AG09309 (cell line): ENCODE measurements around the gene SELENOV.

Experiments
- DNase-seq: peaks from one replicate; pipeline ENCODE4 v3.0.0-alpha.2; 2010; ENCODE audit warnings: low read depth
- H3K4me3 ChIP-seq: 2 replicates; pipeline ENCODE4 v1.5.1; 2011; ENCODE audit warnings: mild to moderate bottlenecking, low read depth, low read length, moderate library complexity; ENCODE audit not compliant: control insufficient read depth
- CTCF ChIP-seq: IDR thresholded peaks from 2 replicates; pipeline ENCODE4 v1.5.1; 2011; ENCODE audit warnings: mild to moderate bottlenecking, low read depth, low read length, inconsistent platforms; ENCODE audit not compliant: insufficient read depth, control insufficient read depth; ENCODE audit errors: missing control alignments

SELENOV gene

GRCh38 chr19:39480337-39481228, 34.4 kb upstream of the SELENOV start, which contains the start of gene TIMM50:
Gene TIMM50, plus strand, starts transcription at chr19:39480838. Its CDS starts 16 bp downstream, at chr19:39480854.
- peak; percentile 47 for DNase-seq
- H3K4me3 ChIP-seq = peak within 1 kb of the TSS; percentile 66
- TF ChIP-seq CTCF = no peak

- peak overlapping the region; percentile 66 for H3K4me3 ChIP-seq
- no peak for DNase-seq
- TF ChIP-seq CTCF = no peak
These were observed 33.8 kb upstream of the SELENOV start for GRCh38 chr19:39481229-39481545.

- no peak for DNase-seq
- no peak for TF ChIP-seq CTCF
- H3K4me3 ChIP-seq = peak overlapping the region; percentile 66
These were observed 33.3 kb upstream of the SELENOV start for GRCh38 chr19:39481676-39482075.

- DNase-seq = no peak
- H3K4me3 ChIP-seq = no peak overlapping the region
- TF ChIP-seq CTCF = no peak
These were observed 31.8 kb upstream of the SELENOV start for GRCh38 chr19:39483141-39483540.

- H3K4me3 ChIP-seq = no peak overlapping the region
- DNase-seq = no peak
- TF ChIP-seq CTCF = no peak
These were observed 25.2 kb upstream of the SELENOV start for GRCh38 chr19:39489756-39490155.

- no peak for TF ChIP-seq CTCF
- DNase-seq = no peak
These were observed 22.7 kb upstream of the SELENOV start for GRCh38 chr19:39492225-39492624.

More at GRCh38 chr19:39492225-39492624, 22.7 kb upstream of the SELENOV start:
- no peak overlapping the region for H3K4me3 ChIP-seq
